Keratinocyte (primary cell): ENCODE results near the gene SCN8A.

Source experiments
- CTCF ChIP-seq, 3 experiments: IDR thresholded peaks in 1 of 3; conservative IDR thresholded peaks in 1 of 3; optimal IDR thresholded peaks in 1 of 3; 2 replicates in 2 of 3; 3 replicates in 1 of 3; pipeline versions ENCODE3 to v1.5.1; 2011; ENCODE audit warnings: low read length in 3 of 3, mild to moderate bottlenecking in 3 of 3, moderate library complexity in 2 of 3, control low read depth in 1 of 3, inconsistent platforms in 1 of 3; ENCODE audit not compliant: insufficient read depth in 2 of 3; ENCODE audit errors: extremely low read depth in 1 of 3
- EZH2 ChIP-seq: IDR thresholded peaks from one replicate; pipeline ENCODE4 v1.6.1; 2012; ENCODE audit warnings: inconsistent platforms, mild to moderate bottlenecking, low read length, moderate library complexity

- TF ChIP-seq CTCF (optimal IDR thresholded peaks at IDR 0.05 in 1 of 3, IDR thresholded peaks at IDR 0.05 in 1 of 3, conservative IDR thresholded peaks at IDR 0.05 in 1 of 3; ENCODE audit: extremely low read depth in 1 of 3, insufficient read depth in 2 of 3, low read length in 3 of 3) (no peak), EZH2 (no peak)
Measured at GRCh38 chr12:51636581-51636980, 45.5 kb downstream of the SCN8A start.
